ENCODE measurements around the gene NODAL.

NODAL gene

DNA sequence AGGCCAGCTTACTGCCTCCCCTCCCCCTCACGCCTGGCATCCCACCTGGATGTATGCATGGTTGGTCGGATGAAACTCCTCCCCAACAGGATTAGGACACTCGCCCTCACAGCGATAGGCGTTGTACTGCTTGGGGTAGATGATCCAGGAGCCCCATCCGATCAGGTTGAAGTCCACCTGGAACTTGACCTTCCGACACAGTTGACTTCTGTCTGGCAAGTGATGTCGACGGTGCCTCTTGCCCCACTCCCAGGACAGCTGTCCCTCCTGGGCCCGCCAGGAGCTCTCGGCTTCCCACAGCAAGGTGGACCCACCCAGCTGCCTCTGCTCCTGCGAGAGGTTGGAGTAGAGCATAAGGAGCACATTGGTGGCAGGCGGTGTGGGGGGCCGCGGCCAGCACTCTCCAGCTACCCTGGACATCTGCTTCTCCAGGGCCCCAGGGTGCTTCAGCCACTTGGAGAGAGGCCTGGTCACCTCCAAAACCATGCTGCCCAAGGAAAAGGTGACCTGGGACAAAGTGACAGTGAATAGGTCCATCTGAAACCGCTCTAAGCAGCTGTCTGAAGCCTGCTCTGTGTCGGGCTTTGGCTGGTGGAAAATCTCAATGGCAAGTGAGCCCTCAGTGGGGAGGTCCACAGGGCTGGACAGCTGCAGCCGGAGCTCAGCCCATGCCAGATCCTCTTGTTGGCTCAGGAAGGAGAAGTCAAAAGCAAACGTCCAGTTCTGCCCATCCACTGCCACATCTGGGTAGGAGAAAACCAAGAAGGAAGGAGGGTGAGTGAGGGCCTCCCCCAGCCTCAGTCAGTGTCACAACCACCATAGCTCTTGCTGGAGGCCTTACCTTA, 6.0 kb downstream of the NODAL start:
- Histone ChIP-seq H3K9ac (ENCODE audit: low read depth, low read length, poor library complexity) (no peak overlapping the region), H4K8ac (ENCODE audit: low read depth, low read length) (no peak overlapping the region), H2BK120ac (ENCODE audit: low read depth, low read length) (no peak overlapping the region), H3K36me3 (replicated peaks in 1 of 2; ENCODE audit: control insufficient read depth in 2 of 2, insufficient read depth in 2 of 2, low read length in 2 of 2) (peaks cover 5 to 19% of the 10 kb centered on the region in 2 donors), H2BK5ac (ENCODE audit: low read length) (no peak overlapping the region), H4K91ac (ENCODE audit: low read depth, low read length, poor library complexity) (no peak overlapping the region), H3K27ac (replicated peaks; ENCODE audit: low read length) (no peak overlapping the region), H2AK5ac (ENCODE audit: low read depth, low read length) (no peak overlapping the region), H3K4me1 (ENCODE audit: control insufficient read depth in 2 of 2, insufficient read depth in 1 of 2, low read depth in 1 of 2, low read length in 2 of 2) (peaks cover 0 to 8% of the 10 kb centered on the region in 2 donors), H3K14ac (ENCODE audit: low read length) (no peak overlapping the region), H3K4me2 (ENCODE audit: insufficient read depth, low read length, poor library complexity, severe bottlenecking) (no peak overlapping the region), H2BK12ac (ENCODE audit: low read length) (no peak overlapping the region), H3K4ac (ENCODE audit: low read length) (no peak overlapping the region), H2AFZ (ENCODE audit: low read length) (no peak overlapping the region), H2BK15ac (ENCODE audit: low read length) (no peak overlapping the region), H3K9me3 (replicated peaks in 1 of 2; ENCODE audit: control insufficient read depth in 2 of 2, insufficient read depth in 1 of 2, low read depth in 1 of 2, low read length in 2 of 2) (no peaks in the 10 kb centered on the region), H3K4me3 (ENCODE audit: low read length in 2 of 2) (no peak overlapping the region), H3K79me1 (ENCODE audit: low read depth, low read length) (no peaks in the 10 kb centered on the region), H3K23ac (ENCODE audit: low read depth, low read length, poor library complexity) (peak overlapping the region; percentile 39), H3K27me3 (ENCODE audit: control insufficient read depth in 3 of 3, insufficient read depth in 3 of 3, low read depth in 1 of 3, low read length in 3 of 3) (peaks cover 2 to 22% (median 19%) of the 10 kb centered on the region in 3 experiments), H3K18ac (ENCODE audit: low read length) (no peak overlapping the region)
- WGBS, 2 donors (ENCODE audit: extremely low coverage in 2 of 2, insufficient read length in 2 of 2, insufficient replicate concordance in 1 of 2): no CpG with 5 or more reads among the region's 19 CpGs
- DNase-seq (ENCODE audit: low spot score): no peak

GRCh38 chr10:70433581-70434280, 7.8 kb downstream of the NODAL start:
- H3K27me3 ChIP-seq (ENCODE audit: control insufficient read depth in 3 of 3, insufficient read depth in 3 of 3, low read depth in 1 of 3, low read length in 3 of 3): peaks cover 0 to 6% (median 3%) of the 10 kb centered on the region in 3 experiments
- no CpG with 5 or more reads among the region's 9 CpGs for WGBS, 2 donors (ENCODE audit: extremely low coverage in 2 of 2, insufficient read length in 2 of 2, insufficient replicate concordance in 1 of 2)
- no peak overlapping the region for H3K27ac ChIP-seq (replicated peaks; ENCODE audit: low read length)
- no peak overlapping the region for H3K4me2 ChIP-seq (ENCODE audit: insufficient read depth, low read length, poor library complexity, severe bottlenecking)
- DNase-seq (ENCODE audit: low spot score): no peak
- H3K9ac ChIP-seq (ENCODE audit: low read depth, low read length, poor library complexity): no peak overlapping the region
- H3K4me1 ChIP-seq (ENCODE audit: control insufficient read depth in 2 of 2, insufficient read depth in 1 of 2, low read depth in 1 of 2, low read length in 2 of 2): peaks cover 0 to 6% of the 10 kb centered on the region in 2 donors
- no peak overlapping the region for H4K8ac ChIP-seq (ENCODE audit: low read depth, low read length)
- no peaks in the 10 kb centered on the region for H3K9me3 ChIP-seq (replicated peaks in 1 of 2; ENCODE audit: control insufficient read depth in 2 of 2, insufficient read depth in 1 of 2, low read depth in 1 of 2, low read length in 2 of 2)
- H2BK5ac ChIP-seq (ENCODE audit: low read length): no peak overlapping the region
- H3K14ac ChIP-seq (ENCODE audit: low read length): no peak overlapping the region
- H3K23ac ChIP-seq (ENCODE audit: low read depth, low read length, poor library complexity): no peak overlapping the region
- peaks cover 7 to 34% of the 10 kb centered on the region in 2 donors for H3K36me3 ChIP-seq (replicated peaks in 1 of 2; ENCODE audit: control insufficient read depth in 2 of 2, insufficient read depth in 2 of 2, low read length in 2 of 2)
- no peak overlapping the region for H3K4ac ChIP-seq (ENCODE audit: low read length)
- no peak overlapping the region for H4K91ac ChIP-seq (ENCODE audit: low read depth, low read length, poor library complexity)
- no peak overlapping the region for H2AFZ ChIP-seq (ENCODE audit: low read length)
- no peaks in the 10 kb centered on the region for H3K79me1 ChIP-seq (ENCODE audit: low read depth, low read length)
- no peak overlapping the region for H2BK12ac ChIP-seq (ENCODE audit: low read length)
- H2AK5ac ChIP-seq (ENCODE audit: low read depth, low read length): no peak overlapping the region
- H2BK15ac ChIP-seq (ENCODE audit: low read length): no peak overlapping the region
- no peak overlapping the region for H3K18ac ChIP-seq (ENCODE audit: low read length)
- no peak overlapping the region for H2BK120ac ChIP-seq (ENCODE audit: low read depth, low read length)
- H3K4me3 ChIP-seq (ENCODE audit: low read length in 2 of 2): peak overlapping the region in 1 of 2 donors; percentile 18

GRCh38 chr10:70432561-70433263, 8.8 kb downstream of the NODAL start:
- Histone ChIP-seq H3K79me1 (ENCODE audit: low read depth, low read length) (no peaks in the 10 kb centered on the region), H2AK5ac (ENCODE audit: low read depth, low read length) (no peak overlapping the region), H3K14ac (ENCODE audit: low read length) (no peak overlapping the region), H3K27ac (replicated peaks; ENCODE audit: low read length) (no peak overlapping the region), H2BK15ac (ENCODE audit: low read length) (no peak overlapping the region), H3K36me3 (replicated peaks in 1 of 2; ENCODE audit: control insufficient read depth in 2 of 2, insufficient read depth in 2 of 2, low read length in 2 of 2) (peaks cover 11 to 45% of the 10 kb centered on the region in 2 donors), H4K91ac (ENCODE audit: low read depth, low read length, poor library complexity) (no peak overlapping the region), H2BK120ac (ENCODE audit: low read depth, low read length) (no peak overlapping the region), H3K4me3 (ENCODE audit: low read length in 2 of 2) (no peak overlapping the region), H3K23ac (ENCODE audit: low read depth, low read length, poor library complexity) (no peak overlapping the region), H3K9me3 (replicated peaks in 1 of 2; ENCODE audit: control insufficient read depth in 2 of 2, insufficient read depth in 1 of 2, low read depth in 1 of 2, low read length in 2 of 2) (no peaks in the 10 kb centered on the region), H3K9ac (ENCODE audit: low read depth, low read length, poor library complexity) (no peak overlapping the region), H3K27me3 (ENCODE audit: control insufficient read depth in 3 of 3, insufficient read depth in 3 of 3, low read depth in 1 of 3, low read length in 3 of 3) (no peaks in the 10 kb centered on the region), H3K18ac (ENCODE audit: low read length) (no peak overlapping the region), H3K4ac (ENCODE audit: low read length) (no peak overlapping the region), H2BK5ac (ENCODE audit: low read length) (no peak overlapping the region), H4K8ac (ENCODE audit: low read depth, low read length) (no peak overlapping the region), H3K4me1 (ENCODE audit: control insufficient read depth in 2 of 2, insufficient read depth in 1 of 2, low read depth in 1 of 2, low read length in 2 of 2) (peaks cover 0 to 6% of the 10 kb centered on the region in 2 donors), H2AFZ (ENCODE audit: low read length) (no peak overlapping the region), H2BK12ac (ENCODE audit: low read length) (no peak overlapping the region), H3K4me2 (ENCODE audit: insufficient read depth, low read length, poor library complexity, severe bottlenecking) (no peak overlapping the region)
- DNase-seq (ENCODE audit: low spot score): no peak
- WGBS, 2 donors (ENCODE audit: extremely low coverage in 2 of 2, insufficient read length in 2 of 2, insufficient replicate concordance in 1 of 2): no CpG with 5 or more reads among the region's 6 CpGs

DNA sequence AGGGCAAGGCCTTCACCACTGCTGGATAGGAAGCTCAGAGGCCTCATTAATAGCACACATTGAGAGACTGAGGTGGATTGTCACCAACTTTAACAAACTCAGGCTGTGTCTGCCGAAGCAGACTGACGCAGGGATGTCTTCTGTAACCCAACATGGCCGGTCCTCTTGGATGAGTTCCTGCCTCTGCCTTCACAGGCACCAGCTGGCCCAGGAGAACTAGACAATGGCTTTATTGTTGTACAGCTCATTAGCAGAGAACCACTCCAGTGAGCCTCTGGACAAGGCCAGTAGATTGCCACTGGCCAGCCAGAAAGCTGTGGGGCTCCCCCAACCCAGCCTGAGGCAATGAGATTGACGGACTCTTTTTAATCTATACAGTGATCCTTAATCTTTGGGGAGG, 9.4 kb downstream of the NODAL start:
- H3K27ac ChIP-seq (replicated peaks; ENCODE audit: low read length): no peak overlapping the region
- H3K4me1 ChIP-seq (ENCODE audit: control insufficient read depth in 2 of 2, insufficient read depth in 1 of 2, low read depth in 1 of 2, low read length in 2 of 2): peaks cover 0 to 6% of the 10 kb centered on the region in 2 donors
- no peak overlapping the region for H4K8ac ChIP-seq (ENCODE audit: low read depth, low read length)
- no peaks in the 10 kb centered on the region for H3K27me3 ChIP-seq (ENCODE audit: control insufficient read depth in 3 of 3, insufficient read depth in 3 of 3, low read depth in 1 of 3, low read length in 3 of 3)
- no peak overlapping the region for H2AK5ac ChIP-seq (ENCODE audit: low read depth, low read length)
- no peak overlapping the region for H3K4ac ChIP-seq (ENCODE audit: low read length)
- H3K23ac ChIP-seq (ENCODE audit: low read depth, low read length, poor library complexity): no peak overlapping the region
- H3K18ac ChIP-seq (ENCODE audit: low read length): no peak overlapping the region
- H3K4me3 ChIP-seq (ENCODE audit: low read length in 2 of 2): no peak overlapping the region
- H3K36me3 ChIP-seq (replicated peaks in 1 of 2; ENCODE audit: control insufficient read depth in 2 of 2, insufficient read depth in 2 of 2, low read length in 2 of 2): peaks cover 13 to 51% of the 10 kb centered on the region in 2 donors
- H2BK120ac ChIP-seq (ENCODE audit: low read depth, low read length): no peak overlapping the region
- H2BK12ac ChIP-seq (ENCODE audit: low read length): no peak overlapping the region
- no peaks in the 10 kb centered on the region for H3K9me3 ChIP-seq (replicated peaks in 1 of 2; ENCODE audit: control insufficient read depth in 2 of 2, insufficient read depth in 1 of 2, low read depth in 1 of 2, low read length in 2 of 2)
- H2AFZ ChIP-seq (ENCODE audit: low read length): no peak overlapping the region
- WGBS, 2 donors (ENCODE audit: extremely low coverage in 2 of 2, insufficient read length in 2 of 2, insufficient replicate concordance in 1 of 2): no CpG with 5 or more reads among the region's 4 CpGs
- no peak overlapping the region for H2BK15ac ChIP-seq (ENCODE audit: low read length)
- no peak for DNase-seq (ENCODE audit: low spot score)
- H3K9ac ChIP-seq (ENCODE audit: low read depth, low read length, poor library complexity): no peak overlapping the region
- H2BK5ac ChIP-seq (ENCODE audit: low read length): no peak overlapping the region
- H3K79me1 ChIP-seq (ENCODE audit: low read depth, low read length): no peaks in the 10 kb centered on the region
- H3K4me2 ChIP-seq (ENCODE audit: insufficient read depth, low read length, poor library complexity, severe bottlenecking): no peak overlapping the region
- no peak overlapping the region for H3K14ac ChIP-seq (ENCODE audit: low read length)
- H4K91ac ChIP-seq (ENCODE audit: low read depth, low read length, poor library complexity): no peak overlapping the region

All from neuronal stem cell (in vitro differentiated cells).